Skeletal muscle tissue (tissue), 4 donors: Measurements from ENCODE around the gene ESYT3. TPM values are rescaled to one million over a fixed set of nuclear protein-coding genes. Genes with fewer than 3 reads are reported as not detected.

Experiments used
- H3K27ac ChIP-seq: one replicate; pipeline ENCODE4 v1.7.0; 2013; ENCODE audit warnings: mild to moderate bottlenecking, low read depth, low read length, inconsistent platforms
- H3K27me3 ChIP-seq, 3 donors: one replicate each; pipeline ENCODE4 v1.7.0; 2013; ENCODE audit warnings: low read length in 3 of 3; ENCODE audit not compliant: control insufficient read depth in 3 of 3, insufficient read depth in 3 of 3
- H3K36me3 ChIP-seq, 3 donors: one replicate each; pipeline ENCODE4 v1.7.0; 2013; ENCODE audit warnings: low read length in 3 of 3; ENCODE audit not compliant: control insufficient read depth in 3 of 3, insufficient read depth in 3 of 3
- H3K4me1 ChIP-seq, 3 donors: one replicate each; pipeline ENCODE4 v1.7.0; 2013; ENCODE audit warnings: low read length in 3 of 3, mild to moderate bottlenecking in 3 of 3; ENCODE audit not compliant: control insufficient read depth in 3 of 3, insufficient read depth in 3 of 3
- H3K4me3 ChIP-seq, 3 donors: one replicate each; pipeline ENCODE4 v1.7.0; 2013; ENCODE audit warnings: low read length in 3 of 3
- H3K9ac ChIP-seq, 3 donors: one replicate each; pipeline ENCODE4 v1.7.0; 2013; ENCODE audit warnings: low read length in 3 of 3, mild to moderate bottlenecking in 3 of 3, moderate library complexity in 2 of 3, low read depth in 1 of 3
- H3K9me3 ChIP-seq, 3 donors: one replicate each; pipeline ENCODE4 v1.7.0; 2013; ENCODE audit warnings: low read length in 3 of 3; ENCODE audit not compliant: control insufficient read depth in 3 of 3
- total RNA-seq: library from RNA; depleted of rRNA; stranded (reverse); fragments of >200 nt; gene quantifications from one replicate; pipeline ENCODE4 v1.2.3, GENCODE V29; 2014
- donor health status: Osteomylitis.

The ESYT3 gene
- total RNA-seq, 1 donor from 2014 or later, result 14.1 TPM

DNA sequence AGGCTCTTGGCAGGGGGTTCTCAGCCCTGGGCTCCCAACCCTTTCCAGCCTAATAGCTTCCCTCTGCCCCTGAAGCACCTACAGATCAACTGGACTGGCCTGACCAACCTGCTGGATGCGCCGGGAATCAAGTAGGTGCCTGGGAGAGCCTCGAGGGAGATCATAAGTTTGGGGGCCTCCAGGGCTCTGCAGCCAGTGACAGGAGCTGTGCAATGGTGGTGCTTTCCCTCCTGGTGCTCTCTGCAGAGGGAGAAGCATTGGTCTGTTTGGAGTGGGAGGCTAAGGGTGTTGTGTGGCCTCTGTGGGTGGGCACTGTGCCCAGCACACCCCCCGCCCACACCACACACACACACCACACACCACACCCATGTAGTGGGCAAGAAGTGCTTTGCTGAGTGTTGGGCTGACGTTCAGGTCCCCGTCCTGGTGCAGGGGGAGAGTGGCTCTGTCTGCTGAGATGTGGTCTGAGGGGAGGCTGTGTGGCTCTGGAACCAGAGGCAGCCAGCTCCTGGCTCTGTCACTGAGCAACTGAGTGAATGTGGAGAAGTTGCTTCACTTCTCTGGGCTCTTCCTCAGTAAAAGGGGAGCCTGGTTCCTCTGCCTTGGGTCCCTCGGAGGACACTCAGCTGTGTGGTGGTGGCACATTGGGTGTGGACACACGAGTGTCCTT is 26.3 kb downstream of the ESYT3 start:
- no peak overlapping the region for H3K4me3 ChIP-seq
- no peaks in the 10 kb centered on the region for H3K9me3 ChIP-seq
- H3K27me3 ChIP-seq, result no peaks in the 10 kb centered on the region
- peaks cover 12 to 19% (median 15%) of the 10 kb centered on the region in 3 donors for H3K4me1 ChIP-seq
- no peak overlapping the region for H3K9ac ChIP-seq
- no peak overlapping the region for H3K27ac ChIP-seq
- H3K36me3 ChIP-seq, result no peaks in the 10 kb centered on the region

- H3K9me3 ChIP-seq, result no peaks in the 10 kb centered on the region
- H3K9ac ChIP-seq, result no peak overlapping the region
- H3K4me1 ChIP-seq, result peaks cover 12 to 16% (median 15%) of the 10 kb centered on the region in 3 donors
- no peak overlapping the region for H3K27ac ChIP-seq
- no peak overlapping the region for H3K4me3 ChIP-seq
- no peaks in the 10 kb centered on the region for H3K27me3 ChIP-seq
- H3K36me3 ChIP-seq, result no peaks in the 10 kb centered on the region
These were observed 26.8 kb downstream of the ESYT3 start for GRCh38 chr3:138461246-138461645.

DNA sequence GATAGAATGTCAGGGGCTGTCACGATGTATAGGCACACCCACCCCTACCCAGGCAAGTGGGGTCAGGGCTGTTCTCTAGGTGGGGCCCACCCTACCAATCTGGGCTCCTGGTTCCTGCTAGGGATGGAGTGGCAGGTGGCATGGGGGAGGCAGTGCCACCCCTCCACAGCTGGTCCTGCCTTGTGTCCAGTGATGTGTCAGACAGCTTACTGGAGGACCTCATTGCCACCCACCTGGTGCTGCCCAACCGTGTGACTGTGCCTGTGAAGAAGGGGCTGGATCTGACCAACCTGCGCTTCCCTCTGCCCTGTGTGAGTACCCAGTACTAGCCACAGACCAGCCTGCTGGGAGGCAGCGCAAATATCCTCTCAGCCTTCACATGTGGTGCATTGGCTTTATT is 27.5 kb downstream of the ESYT3 start:
- Histone ChIP-seq H3K27me3 (no peaks in the 10 kb centered on the region), H3K27ac (no peak overlapping the region), H3K9ac (no peak overlapping the region), H3K4me1 (peaks cover 11 to 13% (median 13%) of the 10 kb centered on the region in 3 donors), H3K9me3 (no peaks in the 10 kb centered on the region), H3K36me3 (no peaks in the 10 kb centered on the region), H3K4me3 (no peak overlapping the region)

- H3K9me3 ChIP-seq, result no peaks in the 10 kb centered on the region
- no peak overlapping the region for H3K4me3 ChIP-seq
- no peaks in the 10 kb centered on the region for H3K27me3 ChIP-seq
- H3K4me1 ChIP-seq, result peaks cover 15 to 17% (median 15%) of the 10 kb centered on the region in 3 donors
- H3K27ac ChIP-seq, result no peak overlapping the region
- no peak overlapping the region for H3K9ac ChIP-seq
- no peaks in the 10 kb centered on the region for H3K36me3 ChIP-seq
These were observed 29.5 kb downstream of the ESYT3 start for GRCh38 chr3:138463724-138464490.

DNA sequence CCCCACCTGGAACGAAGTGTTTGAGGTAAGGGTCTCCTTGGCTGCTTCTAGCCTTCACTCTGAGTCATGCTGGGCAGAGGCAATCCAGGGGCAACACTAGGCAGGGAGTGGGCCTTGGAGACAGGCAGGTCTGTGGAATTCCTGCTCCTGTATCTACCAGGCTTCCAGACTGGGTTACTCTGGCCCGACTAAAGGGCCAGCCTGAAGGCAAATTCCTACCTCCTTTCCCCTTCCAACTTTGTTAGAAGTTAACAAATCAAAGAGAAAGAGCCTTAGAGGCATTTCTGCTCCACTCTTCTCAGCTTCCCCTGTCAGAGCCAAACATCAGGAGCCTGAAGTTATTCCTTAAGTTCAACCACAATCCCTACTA is 30.1 kb downstream of the ESYT3 start:
- Histone ChIP-seq H3K9ac (no peak overlapping the region), H3K27ac (no peak overlapping the region), H3K4me3 (no peak overlapping the region), H3K4me1 (peaks cover 18 to 21% (median 18%) of the 10 kb centered on the region in 3 donors), H3K36me3 (no peaks in the 10 kb centered on the region), H3K27me3 (no peaks in the 10 kb centered on the region), H3K9me3 (no peaks in the 10 kb centered on the region)

- Histone ChIP-seq H3K9me3 (no peaks in the 10 kb centered on the region), H3K4me1 (peaks cover 15 to 29% (median 21%) of the 10 kb centered on the region in 3 donors), H3K36me3 (no peaks in the 10 kb centered on the region), H3K27me3 (no peaks in the 10 kb centered on the region), H3K9ac (no peak overlapping the region), H3K27ac (no peak overlapping the region), H3K4me3 (no peak overlapping the region)
These were observed 31.0 kb downstream of the ESYT3 start for GRCh38 chr3:138465451-138465850.

- peaks cover 15 to 32% (median 21%) of the 10 kb centered on the region in 3 donors for H3K4me1 ChIP-seq
- no peaks in the 10 kb centered on the region for H3K9me3 ChIP-seq
- no peak overlapping the region for H3K4me3 ChIP-seq
- H3K9ac ChIP-seq, result no peak overlapping the region
- no peaks in the 10 kb centered on the region for H3K36me3 ChIP-seq
- no peak overlapping the region for H3K27ac ChIP-seq
- H3K27me3 ChIP-seq, result no peaks in the 10 kb centered on the region
These were observed 31.5 kb downstream of the ESYT3 start for GRCh38 chr3:138465925-138466324.

- Histone ChIP-seq H3K4me1 (peaks cover 15 to 32% (median 21%) of the 10 kb centered on the region in 3 donors), H3K4me3 (no peak overlapping the region), H3K27ac (no peak overlapping the region), H3K9me3 (no peaks in the 10 kb centered on the region), H3K36me3 (no peaks in the 10 kb centered on the region), H3K9ac (no peak overlapping the region), H3K27me3 (no peaks in the 10 kb centered on the region)
These were observed 33.5 kb downstream of the ESYT3 start for GRCh38 chr3:138467931-138468330.

GRCh38 chr3:138468451-138468850 is 34.0 kb downstream of the ESYT3 start:
- no peaks in the 10 kb centered on the region for H3K36me3 ChIP-seq
- H3K27me3 ChIP-seq, result no peaks in the 10 kb centered on the region
- no peaks in the 10 kb centered on the region for H3K9me3 ChIP-seq
- H3K9ac ChIP-seq, result peak overlapping the region in 2 of 3 donors; percentile 45 to 69
- peaks cover 15 to 32% (median 21%) of the 10 kb centered on the region in 3 donors for H3K4me1 ChIP-seq
- peak overlapping the region in 1 of 3 donors; percentile 1 for H3K4me3 ChIP-seq
- peak overlapping the region; percentile 90 for H3K27ac ChIP-seq

DNA sequence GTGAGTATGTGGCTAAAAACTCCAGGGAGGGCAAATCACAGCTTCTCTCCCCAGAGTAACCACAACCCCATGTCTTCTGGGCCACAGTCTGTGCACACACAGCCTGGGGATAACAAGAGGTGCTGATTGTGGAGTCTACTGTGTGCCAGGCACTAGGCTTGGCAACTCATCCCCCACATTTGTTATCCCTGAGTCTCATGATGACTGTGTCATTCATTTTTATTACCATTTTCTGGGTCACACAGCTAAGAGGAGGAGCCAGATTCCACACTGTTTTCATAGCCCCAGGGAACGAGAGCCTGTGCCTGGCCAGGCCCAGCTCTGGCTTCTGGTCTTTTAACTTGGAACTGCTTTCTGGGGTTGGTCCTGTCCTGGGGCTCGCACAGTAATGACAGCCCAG is 34.5 kb downstream of the ESYT3 start:
- Histone ChIP-seq H3K9ac (peak overlapping the region in 2 of 3 donors; percentile 45 to 69), H3K4me3 (peak overlapping the region in 1 of 3 donors; percentile 1), H3K36me3 (no peaks in the 10 kb centered on the region), H3K27me3 (no peaks in the 10 kb centered on the region), H3K27ac (peak overlapping the region; percentile 90), H3K9me3 (no peaks in the 10 kb centered on the region), H3K4me1 (peaks cover 15 to 32% (median 21%) of the 10 kb centered on the region in 3 donors)
